Activated CD8-positive, alpha-beta T cell treated with anti-CD3 and anti-CD28 coated beads for 36 hours (primary cell): ENCODE measurements around the gene SVOPL. TPM values are rescaled to one million over a fixed set of nuclear protein-coding genes. Genes with fewer than 3 reads are reported as not detected.

ENCODE experiments used
- ATAC-seq: fragments of 200-7000 bp; cut with Tn5 transposase; one replicate; pipeline ENCODE4 v1.10.0; 2021; ENCODE audit warnings: mild to moderate bottlenecking, moderate library complexity
- CTCF ChIA-PET: fragments of 350-600 bp; sonication (Branson Sonifier 250); formaldehyde crosslinking; loops from one replicate; lab custom pipeline; 2021; ENCODE audit warnings: antibody characterized with exemption; lab: Charles Lee
- POLR2A ChIA-PET: fragments of 350-600 bp; sonication (Branson Sonifier 250); formaldehyde crosslinking; loops from one replicate; lab custom pipeline; 2021; ENCODE audit warnings: antibody characterized with exemption; lab: Charles Lee
- DNase-seq: peaks from one replicate; pipeline ENCODE4 v3.0.0-alpha.2; 2020
- H3K27ac Mint-ChIP-seq: one replicate; pipeline ENCODE4 v1.8.0; 2021; ENCODE audit warnings: mild to moderate bottlenecking, mixed read lengths
- H3K27me3 Mint-ChIP-seq: one replicate; pipeline ENCODE4 v1.8.0; 2021; ENCODE audit warnings: mixed read lengths
- H3K36me3 Mint-ChIP-seq: one replicate; pipeline ENCODE4 v1.8.0; 2021; ENCODE audit warnings: low read depth, mixed read lengths
- H3K4me1 Mint-ChIP-seq: one replicate; pipeline ENCODE4 v1.8.0; 2021; ENCODE audit warnings: low read depth, mixed read lengths
- H3K4me3 Mint-ChIP-seq: one replicate; pipeline ENCODE4 v1.8.0; 2021; ENCODE audit warnings: mild to moderate bottlenecking, moderate library complexity, mixed read lengths
- H3K9me3 Mint-ChIP-seq: one replicate; pipeline ENCODE4 v1.8.0; 2021; ENCODE audit warnings: mixed read lengths
- intact Hi-C: fragments of 100-400 bp; cut with micrococcal nuclease; formaldehyde crosslinking; loops from one replicate; pipeline ENCODE4 v1.10.0; 2022
- total RNA-seq, 2 experiments: library from RNA; stranded (reverse); gene quantifications; one replicate each; pipeline ENCODE4 v1.2.3, GENCODE V29; 2021
- TF ChIP-seq, protein P1 (sequence below): fragments of 200-600 bp; IDR thresholded peaks from one replicate; pipeline ENCODE4 v1.8.0; 2022; ENCODE audit warnings: antibody characterized with exemption, mild to moderate bottlenecking

Gene SVOPL
- total RNA-seq, 2 experiments from 2014 or later = 0.78 TPM; not detected in 1

DNA sequence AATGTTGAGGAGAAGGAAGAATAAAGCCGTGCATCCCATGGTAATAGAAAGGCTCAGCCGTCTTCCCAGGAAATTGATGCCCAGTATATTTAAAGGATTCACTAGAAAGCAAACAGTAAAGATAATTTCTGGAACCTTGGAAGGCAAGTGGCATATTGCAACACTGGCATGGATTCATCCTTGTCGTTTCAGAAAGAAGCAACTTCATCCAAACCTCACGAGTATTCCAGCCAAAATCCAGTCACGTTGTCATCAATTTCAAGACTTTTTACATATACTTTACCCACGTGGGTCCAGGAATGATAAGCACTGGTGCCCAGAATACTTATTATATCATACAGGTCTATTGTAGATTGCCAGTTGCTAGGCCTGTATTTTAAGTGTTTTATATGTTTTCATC lies 73.8 kb downstream of the SVOPL start:
- Mint-ChIP-seq H3K4me1 (peaks cover 47% of the 10 kb centered on the region), H3K36me3 (no peaks in the 10 kb centered on the region), H3K27ac (no peak overlapping the region), H3K9me3 (no peaks in the 10 kb centered on the region), H3K4me3 (no peak overlapping the region), H3K27me3 (no peaks in the 10 kb centered on the region)
- intact Hi-C loops = no loop called here
- ChIA-PET CTCF (interaction anchor here (0.7 to 1.5 kb wide), 2 partner anchors 111 to 227 kb away, joined by 3 read pairs; no protein-coding TSS in a partner anchor), POLR2A (interaction anchor here (0.6 kb wide), 2 partner anchors 144 to 277 kb away, joined by 3 read pairs; no protein-coding TSS in a partner anchor)
- TF ChIP-seq, protein P1, sequence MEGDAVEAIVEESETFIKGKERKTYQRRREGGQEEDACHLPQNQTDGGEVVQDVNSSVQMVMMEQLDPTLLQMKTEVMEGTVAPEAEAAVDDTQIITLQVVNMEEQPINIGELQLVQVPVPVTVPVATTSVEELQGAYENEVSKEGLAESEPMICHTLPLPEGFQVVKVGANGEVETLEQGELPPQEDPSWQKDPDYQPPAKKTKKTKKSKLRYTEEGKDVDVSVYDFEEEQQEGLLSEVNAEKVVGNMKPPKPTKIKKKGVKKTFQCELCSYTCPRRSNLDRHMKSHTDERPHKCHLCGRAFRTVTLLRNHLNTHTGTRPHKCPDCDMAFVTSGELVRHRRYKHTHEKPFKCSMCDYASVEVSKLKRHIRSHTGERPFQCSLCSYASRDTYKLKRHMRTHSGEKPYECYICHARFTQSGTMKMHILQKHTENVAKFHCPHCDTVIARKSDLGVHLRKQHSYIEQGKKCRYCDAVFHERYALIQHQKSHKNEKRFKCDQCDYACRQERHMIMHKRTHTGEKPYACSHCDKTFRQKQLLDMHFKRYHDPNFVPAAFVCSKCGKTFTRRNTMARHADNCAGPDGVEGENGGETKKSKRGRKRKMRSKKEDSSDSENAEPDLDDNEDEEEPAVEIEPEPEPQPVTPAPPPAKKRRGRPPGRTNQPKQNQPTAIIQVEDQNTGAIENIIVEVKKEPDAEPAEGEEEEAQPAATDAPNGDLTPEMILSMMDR = no peak
- no peak for ATAC-seq
- DNase-seq = no peak

DNA sequence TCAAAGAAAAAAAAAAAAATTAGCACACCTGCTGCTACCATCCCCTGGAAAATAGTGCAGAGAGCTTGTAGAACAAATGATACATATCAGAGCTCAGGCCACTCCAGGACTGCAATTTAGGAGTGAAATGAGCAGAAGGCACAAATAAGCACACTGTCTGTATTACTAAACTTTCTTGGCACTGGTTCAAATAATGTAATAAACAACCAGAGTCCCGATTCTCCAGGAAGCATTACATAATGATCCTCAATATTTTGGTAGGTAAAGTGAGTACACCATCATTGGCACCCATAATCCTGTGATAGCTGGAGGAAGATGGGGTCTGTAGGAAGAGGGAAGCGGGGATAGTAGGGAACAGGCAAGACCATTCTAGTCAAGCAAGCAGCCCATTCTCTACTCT lies 74.3 kb downstream of the SVOPL start:
- Mint-ChIP-seq H3K4me3 (no peak overlapping the region), H3K27ac (peak overlapping the region; percentile 67), H3K9me3 (no peaks in the 10 kb centered on the region), H3K4me1 (peaks cover 47% of the 10 kb centered on the region), H3K27me3 (no peaks in the 10 kb centered on the region), H3K36me3 (no peaks in the 10 kb centered on the region)
- TF ChIP-seq, protein P1 = no peak
- DNase-seq (no peak), ATAC-seq (no peak)
- POLR2A ChIA-PET = interaction anchor here (0.6 kb wide), 1 partner anchor 144 kb away, joined by 3 read pairs; no protein-coding TSS in a partner anchor
- intact Hi-C loops = no loop called here
- CTCF ChIA-PET = interaction anchor here (0.7 to 1.5 kb wide), 3 partner anchors 10 to 227 kb away, joined by 3 read pairs; no protein-coding TSS in a partner anchor

DNA sequence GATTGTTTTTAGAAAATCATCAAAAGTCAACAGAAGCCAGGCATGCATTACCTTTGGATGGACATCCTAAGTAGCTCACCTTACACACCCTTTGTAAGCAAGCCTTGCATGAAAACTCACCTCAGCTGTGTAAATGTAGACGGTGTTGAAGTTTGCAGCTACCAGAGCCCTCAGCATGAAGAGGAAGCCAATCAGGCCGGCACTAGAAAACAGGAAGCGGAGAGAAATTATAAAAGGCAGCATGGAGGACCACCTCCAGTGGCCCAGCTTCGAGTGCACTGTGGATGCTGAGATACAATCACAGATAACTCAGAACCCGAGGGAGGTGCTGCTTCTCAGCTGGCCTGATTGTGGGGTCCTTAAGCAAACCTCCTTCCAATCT lies 75.3 kb downstream of the SVOPL start:
- no peaks in the 10 kb centered on the region for H3K36me3 Mint-ChIP-seq
- TF ChIP-seq, protein P1 = no peak
- DNase-seq = peak; percentile 46
- H3K27ac Mint-ChIP-seq = peak overlapping the region; percentile 92
- peak overlapping the region; percentile 47 for H3K4me3 Mint-ChIP-seq
- no peaks in the 10 kb centered on the region for H3K27me3 Mint-ChIP-seq
- H3K9me3 Mint-ChIP-seq = no peaks in the 10 kb centered on the region
- ATAC-seq = peak; percentile 71
- POLR2A ChIA-PET = no interaction called here
- peaks cover 47% of the 10 kb centered on the region for H3K4me1 Mint-ChIP-seq
- intact Hi-C loops = no loop called here
- CTCF ChIA-PET = interaction anchor here (0.7 to 1.6 kb wide), 5 partner anchors 9 to 113 kb away, joined by 3 to 5 read pairs (median 3); no protein-coding TSS in a partner anchor

DNA sequence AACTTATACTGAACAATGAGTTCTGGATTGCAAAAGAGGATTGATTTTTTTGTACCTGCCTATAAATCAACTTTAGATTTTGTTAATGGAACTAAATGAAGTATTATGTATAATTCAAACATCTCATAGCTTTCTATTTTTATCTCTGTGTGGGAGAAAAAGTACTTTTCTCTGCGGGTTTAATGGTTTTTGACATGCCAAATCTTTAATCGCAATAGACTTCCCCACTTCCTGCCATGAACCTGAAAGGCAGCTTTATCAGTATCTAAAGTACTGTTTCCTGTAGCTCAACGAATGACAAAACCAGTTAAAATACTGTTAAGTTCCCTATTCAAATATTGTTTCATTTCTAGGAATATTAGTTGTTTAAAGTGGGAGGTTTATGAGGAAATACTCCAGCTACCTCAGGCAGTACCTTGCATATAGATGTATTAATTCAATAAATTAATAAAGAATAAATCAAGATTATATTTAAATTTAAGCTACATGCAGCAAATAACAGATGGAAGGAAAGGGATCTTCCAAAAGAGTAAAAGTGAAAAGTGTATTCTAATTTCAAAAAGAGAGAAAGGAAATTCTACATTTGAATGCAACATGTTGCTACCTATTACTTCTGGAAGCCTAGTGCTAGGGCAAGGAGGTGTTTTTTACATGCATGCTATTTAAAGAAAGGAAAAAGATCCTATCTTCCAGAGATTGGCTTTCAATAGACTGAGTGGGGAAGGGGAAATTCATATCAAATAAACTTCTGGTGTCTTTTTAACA lies 75.9 kb downstream of the SVOPL start:
- DNase-seq = no peak
- Mint-ChIP-seq H3K4me1 (peaks cover 45% of the 10 kb centered on the region), H3K27me3 (no peaks in the 10 kb centered on the region), H3K9me3 (no peaks in the 10 kb centered on the region), H3K4me3 (peak overlapping the region; percentile 47), H3K36me3 (no peaks in the 10 kb centered on the region), H3K27ac (peak overlapping the region; percentile 92)
- TF ChIP-seq, protein P1 = no peak
- intact Hi-C loops = no loop called here
- ChIA-PET POLR2A (no interaction called here), CTCF (interaction anchor here (0.7 to 1.6 kb wide), 4 partner anchors 8 to 113 kb away, joined by 3 to 5 read pairs (median 4); no protein-coding TSS in a partner anchor)
- peak; percentile 62 for ATAC-seq

DNA sequence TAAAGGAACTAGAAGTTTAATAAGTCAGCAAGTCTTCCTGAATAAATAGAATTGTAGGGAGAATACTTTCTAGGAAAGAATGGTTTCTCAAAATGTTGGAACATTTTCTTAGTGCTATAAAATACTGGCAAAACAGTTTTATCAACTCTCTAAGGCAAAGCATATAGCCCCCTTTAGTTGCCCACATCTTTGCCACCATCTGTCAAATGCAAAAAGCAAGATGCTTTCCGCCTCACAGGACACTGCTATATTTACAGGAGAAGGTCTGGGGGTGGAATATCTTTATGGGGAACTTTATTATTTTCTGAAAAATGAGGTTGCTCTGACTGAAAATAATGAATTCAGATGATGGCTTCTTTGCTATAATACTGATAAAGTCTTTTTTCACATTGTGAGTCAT lies 78.3 kb downstream of the SVOPL start:
- ChIA-PET CTCF (no interaction called here), POLR2A (no interaction called here)
- H3K27me3 Mint-ChIP-seq = no peaks in the 10 kb centered on the region
- no peak overlapping the region for H3K27ac Mint-ChIP-seq
- no peak for DNase-seq
- no peaks in the 10 kb centered on the region for H3K9me3 Mint-ChIP-seq
- no peaks in the 10 kb centered on the region for H3K36me3 Mint-ChIP-seq
- ATAC-seq = no peak
- peaks cover 37% of the 10 kb centered on the region for H3K4me1 Mint-ChIP-seq
- intact Hi-C loops = no loop called here
- TF ChIP-seq, protein P1 = no peak
- no peak overlapping the region for H3K4me3 Mint-ChIP-seq
